ENCODE data around the gene RANBP3L.

DNA sequence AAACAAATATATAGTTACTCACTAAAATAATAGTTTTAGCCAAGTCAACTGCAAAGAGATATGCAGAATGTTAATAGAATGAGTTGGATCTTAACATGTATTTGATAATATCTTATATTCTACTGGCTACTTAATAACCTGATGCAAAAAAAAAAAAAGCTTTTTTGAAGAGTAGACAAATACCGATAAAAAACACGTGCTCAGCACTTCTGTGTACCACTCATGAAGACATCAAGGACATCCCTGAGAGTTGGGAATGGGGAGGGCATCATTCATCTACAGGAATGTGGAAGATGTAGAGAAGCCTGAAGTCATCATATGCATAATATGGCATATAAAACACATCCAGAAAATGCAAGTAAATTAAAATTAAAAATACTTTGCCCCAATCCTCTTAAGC lies 43.2 kb upstream of the RANBP3L start:
- TF ChIP-seq EZH2 (optimal IDR thresholded peaks at IDR 0.05; ENCODE audit: low read depth, low read length) (no peak), EZH2phosphoT487 (IDR thresholded peaks at IDR 0.05; ENCODE audit: low read length) (no peak)
- TF ChIP-seq, protein P1, sequence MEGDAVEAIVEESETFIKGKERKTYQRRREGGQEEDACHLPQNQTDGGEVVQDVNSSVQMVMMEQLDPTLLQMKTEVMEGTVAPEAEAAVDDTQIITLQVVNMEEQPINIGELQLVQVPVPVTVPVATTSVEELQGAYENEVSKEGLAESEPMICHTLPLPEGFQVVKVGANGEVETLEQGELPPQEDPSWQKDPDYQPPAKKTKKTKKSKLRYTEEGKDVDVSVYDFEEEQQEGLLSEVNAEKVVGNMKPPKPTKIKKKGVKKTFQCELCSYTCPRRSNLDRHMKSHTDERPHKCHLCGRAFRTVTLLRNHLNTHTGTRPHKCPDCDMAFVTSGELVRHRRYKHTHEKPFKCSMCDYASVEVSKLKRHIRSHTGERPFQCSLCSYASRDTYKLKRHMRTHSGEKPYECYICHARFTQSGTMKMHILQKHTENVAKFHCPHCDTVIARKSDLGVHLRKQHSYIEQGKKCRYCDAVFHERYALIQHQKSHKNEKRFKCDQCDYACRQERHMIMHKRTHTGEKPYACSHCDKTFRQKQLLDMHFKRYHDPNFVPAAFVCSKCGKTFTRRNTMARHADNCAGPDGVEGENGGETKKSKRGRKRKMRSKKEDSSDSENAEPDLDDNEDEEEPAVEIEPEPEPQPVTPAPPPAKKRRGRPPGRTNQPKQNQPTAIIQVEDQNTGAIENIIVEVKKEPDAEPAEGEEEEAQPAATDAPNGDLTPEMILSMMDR (IDR thresholded peaks at IDR 0.05; ENCODE audit: low read length): no peak
